Smooth muscle cell (in vitro differentiated cells): ENCODE results near the gene PDE11A. TPM values are rescaled to one million over a fixed set of nuclear protein-coding genes. Genes with fewer than 3 reads are reported as not detected.

ENCODE experiments used
- DNase-seq: peaks from one replicate; lab custom pipeline; 2025; ENCODE audit not compliant: unreplicated experiment; lab: John Stamatoyannopoulos, UW
- H2AFZ ChIP-seq: fragments of 200-600 bp; sonication (generic); 2 replicates; pipeline ENCODE4 v1.6.0; 2016; ENCODE audit warnings: antibody characterized with exemption, low read depth, mild to moderate bottlenecking
- H3F3A ChIP-seq: fragments of 200-600 bp; sonication (generic); 2 replicates; pipeline ENCODE4 v1.6.0; 2017; ENCODE audit warnings: antibody characterized with exemption, low read depth
- H3K27ac ChIP-seq: fragments of 200-600 bp; sonication (generic); 2 replicates; pipeline ENCODE4 v1.5.1; 2016; ENCODE audit warnings: low read depth, mild to moderate bottlenecking
- H3K27me3 ChIP-seq: fragments of 200-600 bp; sonication (generic); 2 replicates; pipeline ENCODE4 v1.6.1; 2016; ENCODE audit warnings: low read depth, mild to moderate bottlenecking
- H3K36me3 ChIP-seq: fragments of 200-600 bp; sonication (generic); 2 replicates; pipeline ENCODE4 v1.5.1; 2016; ENCODE audit warnings: low read depth
- H3K4me1 ChIP-seq: fragments of 200-600 bp; sonication (generic); 2 replicates; pipeline ENCODE4 v1.5.1; 2016; ENCODE audit warnings: low read depth
- H3K4me2 ChIP-seq: fragments of 200-600 bp; sonication (generic); 2 replicates; pipeline ENCODE4 v1.6.0; 2016; ENCODE audit warnings: mild to moderate bottlenecking
- H3K4me3 ChIP-seq: fragments of 200-600 bp; sonication (generic); 2 replicates; pipeline ENCODE4 v1.5.1; 2016; ENCODE audit warnings: mild to moderate bottlenecking
- H3K79me2 ChIP-seq: fragments of 200-600 bp; sonication (generic); 2 replicates; pipeline ENCODE4 v1.6.0; 2016; ENCODE audit warnings: low read depth, mild to moderate bottlenecking
- H3K9ac ChIP-seq: fragments of 200-600 bp; sonication (generic); 2 replicates; pipeline ENCODE4 v1.6.0; 2016; ENCODE audit warnings: low read depth
- H3K9me3 ChIP-seq: fragments of 200-600 bp; sonication (generic); replicated peaks from 2 replicates; pipeline ENCODE4 v1.5.1; 2016; ENCODE audit warnings: low read depth
- H4K20me1 ChIP-seq: fragments of 200-600 bp; sonication (generic); 2 replicates; pipeline ENCODE4 v1.6.0; 2016; ENCODE audit warnings: low read depth
- CTCF ChIP-seq: fragments of 200-600 bp; sonication (generic); IDR thresholded peaks from 2 replicates; pipeline ENCODE4 v1.5.1; 2017; ENCODE audit warnings: borderline replicate concordance, mild to moderate bottlenecking, antibody characterized with exemption; ENCODE audit not compliant: insufficient read depth, poor library complexity, severe bottlenecking
- WGBS: methylation state at CpG from one replicate; pipeline ENCODE4 v1.1.7; 2016; ENCODE audit warnings: low lambda C conversion rate; 5-methylcytosine and 5-hydroxymethylcytosine counted together
- polyA plus RNA-seq: library from polyadenylated mRNA; unstranded; fragments of >200 nt; fragmentation: Nextera tagmentation; extraction: Ambion mirVana; gene quantifications from 2 replicates; pipeline ENCODE4 v1.2.1, GENCODE V29; 2016
- total RNA-seq: library from RNA; depleted of rRNA; stranded (reverse); fragments of >200 nt; gene quantifications from 2 replicates; pipeline ENCODE4 v1.2.3, GENCODE V29; 2014

The PDE11A gene
- total and polyA plus RNA-seq, 2 experiments from 2014 or later, result under 0.01 TPM; not detected in 1

- no peaks in the 10 kb centered on the region for H3F3A ChIP-seq
- no peaks in the 10 kb centered on the region for H4K20me1 ChIP-seq
- DNase-seq, result no peak
These were observed 493.0 kb downstream of the PDE11A start for GRCh38 chr2:177579486-177580036.

GRCh38 chr2:177578454-177578853 is 494.1 kb downstream of the PDE11A start:
- H2AFZ ChIP-seq, result no peak overlapping the region
- no peak overlapping the region for H3K9ac ChIP-seq
- H3K9me3 ChIP-seq, result no peaks in the 10 kb centered on the region
- H3K4me2 ChIP-seq, result no peak overlapping the region
- H3F3A ChIP-seq, result no peaks in the 10 kb centered on the region
- no peaks in the 10 kb centered on the region for H4K20me1 ChIP-seq
- H3K4me1 ChIP-seq, result no peaks in the 10 kb centered on the region
- H3K27ac ChIP-seq, result no peak overlapping the region
- H3K4me3 ChIP-seq, result no peak overlapping the region
- DNase-seq, result no peak
- no peaks in the 10 kb centered on the region for H3K36me3 ChIP-seq
- H3K27me3 ChIP-seq, result no peaks in the 10 kb centered on the region
- no peak for TF ChIP-seq CTCF
- WGBS, result 88% methylated on average over 3 of the region's 3 CpGs
- H3K79me2 ChIP-seq, result no peaks in the 10 kb centered on the region

More at GRCh38 chr2:177579486-177580036, 493.0 kb downstream of the PDE11A start:
- no peak overlapping the region for H3K4me2 ChIP-seq
- H3K36me3 ChIP-seq, result no peaks in the 10 kb centered on the region
- H3K9me3 ChIP-seq, result no peaks in the 10 kb centered on the region
- H3K27ac ChIP-seq, result no peak overlapping the region
- TF ChIP-seq CTCF, result no peak
- no peak overlapping the region for H3K9ac ChIP-seq
- WGBS, result 30% methylated on average over 3 of the region's 3 CpGs
- H3K27me3 ChIP-seq, result no peaks in the 10 kb centered on the region
- H3K4me3 ChIP-seq, result no peak overlapping the region
- no peaks in the 10 kb centered on the region for H3K4me1 ChIP-seq
- no peak overlapping the region for H2AFZ ChIP-seq
- H3K79me2 ChIP-seq, result no peaks in the 10 kb centered on the region

- H3K9me3 ChIP-seq, result no peaks in the 10 kb centered on the region
- no peaks in the 10 kb centered on the region for H3K79me2 ChIP-seq
- H3K9ac ChIP-seq, result no peak overlapping the region
- WGBS, result 91% methylated on average over 1 of the region's 1 CpG
- H3F3A ChIP-seq, result no peaks in the 10 kb centered on the region
- no peak overlapping the region for H3K27ac ChIP-seq
- no peak for DNase-seq
- H3K4me2 ChIP-seq, result no peak overlapping the region
- no peaks in the 10 kb centered on the region for H3K36me3 ChIP-seq
- H3K27me3 ChIP-seq, result no peaks in the 10 kb centered on the region
- H3K4me1 ChIP-seq, result peaks cover 1% of the 10 kb centered on the region
- no peak overlapping the region for H2AFZ ChIP-seq
- no peak for TF ChIP-seq CTCF
- no peak overlapping the region for H3K4me3 ChIP-seq
- no peaks in the 10 kb centered on the region for H4K20me1 ChIP-seq
These were observed 495.5 kb downstream of the PDE11A start for GRCh38 chr2:177577075-177577474.

GRCh38 chr2:177575358-177575757 is 497.2 kb downstream of the PDE11A start:
- no peak overlapping the region for H2AFZ ChIP-seq
- H3K79me2 ChIP-seq, result no peaks in the 10 kb centered on the region
- WGBS, result 85% methylated on average over 2 of the region's 2 CpGs
- TF ChIP-seq CTCF, result no peak
- no peak overlapping the region for H3K9ac ChIP-seq
- H4K20me1 ChIP-seq, result no peaks in the 10 kb centered on the region
- H3K4me3 ChIP-seq, result no peak overlapping the region
- H3K27me3 ChIP-seq, result no peaks in the 10 kb centered on the region
- H3K36me3 ChIP-seq, result no peaks in the 10 kb centered on the region
- no peak for DNase-seq
- no peak overlapping the region for H3K4me2 ChIP-seq
- H3K27ac ChIP-seq, result no peak overlapping the region
- H3F3A ChIP-seq, result no peaks in the 10 kb centered on the region
- H3K9me3 ChIP-seq, result no peaks in the 10 kb centered on the region
- H3K4me1 ChIP-seq, result peaks cover 5% of the 10 kb centered on the region
